Urothelium cell line (cell line): ENCODE measurements around the gene SLC35E2B.
A peak's percentile ranks its signal among the peaks of the same experiment; 100 is the strongest.

ENCODE experiments used
- DNase-seq: peaks from one replicate; pipeline ENCODE4 v3.0.0; 2011; ENCODE audit warnings: low spot score, mixed read lengths
- FAIRE-seq: peaks from 2 replicates; lab custom pipeline; 2011; peaks lifted over from hg19 to GRCh38; lab: Jason Lieb, UNC

Gene SLC35E2B

DNA sequence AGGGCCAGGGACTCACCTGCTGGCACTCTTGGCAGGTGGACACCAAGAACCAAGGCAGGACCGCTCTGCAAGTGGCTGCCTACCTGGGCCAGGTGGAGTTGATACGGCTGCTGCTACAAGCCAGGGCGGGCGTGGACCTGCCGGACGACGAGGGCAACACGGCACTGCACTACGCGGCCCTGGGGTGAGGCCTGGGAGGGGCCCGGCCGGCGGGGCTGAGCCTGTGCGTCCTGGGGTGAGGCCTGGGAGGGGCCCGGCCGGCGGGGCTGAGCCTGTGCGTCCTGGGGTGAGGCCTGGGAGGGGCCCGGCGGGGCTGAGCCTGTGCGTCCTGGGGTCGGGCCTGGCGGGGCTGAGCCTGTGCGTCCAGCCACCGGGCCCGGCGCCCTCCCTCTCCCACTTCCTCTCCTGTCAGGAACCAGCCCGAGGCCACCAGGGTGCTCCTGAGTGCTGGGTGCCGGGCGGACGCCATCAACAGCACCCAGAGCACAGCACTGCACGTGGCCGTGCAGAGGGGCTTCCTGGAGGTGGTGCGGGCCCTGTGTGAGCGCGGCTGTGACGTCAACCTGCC, 65.2 kb downstream of the SLC35E2B start:
- DNase-seq (no peak), FAIRE-seq (no peak)

DNA sequence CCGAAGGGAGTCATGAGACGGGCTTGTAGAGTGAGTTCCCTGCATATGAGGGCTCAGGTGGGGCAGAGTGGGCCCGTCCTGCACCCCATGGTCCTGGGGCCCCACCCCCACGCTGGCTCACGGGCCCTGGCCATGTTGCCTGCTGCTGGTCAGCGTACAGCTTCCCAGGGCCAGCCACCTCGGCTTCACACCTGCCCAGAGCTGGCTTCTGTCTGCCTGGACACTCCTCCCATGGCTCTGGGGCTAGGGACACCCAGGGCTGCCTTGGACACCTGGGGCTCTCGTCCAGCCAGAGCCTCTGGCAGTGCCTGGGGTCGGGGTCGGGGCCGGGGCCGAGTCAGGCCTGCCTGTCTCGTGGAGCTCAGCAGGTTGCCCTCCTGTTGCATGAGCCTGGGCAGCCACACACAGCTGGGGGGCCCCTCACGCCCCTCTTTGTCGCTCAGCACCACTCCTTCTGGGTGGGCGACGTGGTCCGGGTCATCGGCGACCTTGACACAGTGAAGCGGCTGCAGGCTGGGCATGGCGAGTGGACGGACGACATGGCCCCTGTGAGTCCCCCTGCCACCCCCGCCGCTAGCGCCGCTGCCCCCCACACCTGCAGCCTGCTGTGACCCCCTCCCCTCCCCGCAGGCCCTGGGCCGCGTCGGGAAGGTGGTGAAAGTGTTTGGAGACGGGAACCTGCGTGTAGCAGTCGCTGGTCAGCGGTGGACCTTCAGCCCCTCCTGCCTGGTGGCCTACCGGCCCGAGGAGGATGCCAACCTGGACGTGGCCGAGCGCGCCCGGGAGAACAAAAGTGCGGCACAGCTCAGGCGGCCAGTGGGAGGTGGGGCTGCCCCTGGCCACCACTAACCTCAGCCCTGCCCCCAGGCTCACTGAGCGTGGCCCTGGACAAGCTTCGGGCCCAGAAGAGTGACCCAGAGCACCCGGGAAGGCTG, 66.1 kb downstream of the SLC35E2B start:
- DNase-seq (no peak), FAIRE-seq (no peak)

DNA sequence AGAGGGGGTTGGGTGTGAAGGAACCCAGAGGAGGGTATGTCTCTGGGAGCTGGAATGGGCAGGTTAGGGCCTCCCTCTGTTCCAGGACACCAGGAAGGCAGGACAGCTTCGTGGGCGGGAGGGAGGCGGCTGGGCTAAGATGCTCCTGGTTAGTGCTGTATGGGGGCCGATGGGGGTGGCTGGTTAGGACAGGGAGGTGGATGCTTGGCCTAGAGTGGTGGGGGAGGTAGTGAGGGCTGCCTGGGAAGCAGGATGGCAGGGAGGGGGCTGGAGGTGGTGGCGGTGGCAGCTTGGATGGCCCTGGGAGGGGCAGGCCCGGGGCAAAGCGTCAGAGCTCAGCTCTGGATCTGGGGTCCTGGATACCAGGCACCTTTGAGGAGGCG, 66.8 kb downstream of the SLC35E2B start:
- no peak for FAIRE-seq
- no peak for DNase-seq

DNA sequence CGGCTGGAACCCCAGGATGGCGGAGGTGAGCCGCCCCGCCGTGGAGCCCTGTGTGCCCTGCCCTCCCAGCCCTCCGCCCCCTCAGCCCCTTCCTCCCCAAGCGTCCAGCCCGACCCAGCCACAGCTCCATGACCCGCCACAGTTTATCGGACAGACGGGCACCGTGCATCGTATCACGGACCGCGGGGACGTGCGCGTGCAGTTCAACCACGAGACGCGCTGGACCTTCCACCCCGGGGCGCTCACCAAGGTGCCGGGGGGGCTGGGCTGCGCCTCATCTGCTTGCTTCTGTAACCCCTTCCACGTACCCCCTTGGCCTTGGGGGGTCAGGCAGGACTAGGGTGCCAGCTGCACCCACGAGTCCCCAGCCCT, 67.2 kb downstream of the SLC35E2B start:
- FAIRE-seq (no peak), DNase-seq (no peak)

DNA sequence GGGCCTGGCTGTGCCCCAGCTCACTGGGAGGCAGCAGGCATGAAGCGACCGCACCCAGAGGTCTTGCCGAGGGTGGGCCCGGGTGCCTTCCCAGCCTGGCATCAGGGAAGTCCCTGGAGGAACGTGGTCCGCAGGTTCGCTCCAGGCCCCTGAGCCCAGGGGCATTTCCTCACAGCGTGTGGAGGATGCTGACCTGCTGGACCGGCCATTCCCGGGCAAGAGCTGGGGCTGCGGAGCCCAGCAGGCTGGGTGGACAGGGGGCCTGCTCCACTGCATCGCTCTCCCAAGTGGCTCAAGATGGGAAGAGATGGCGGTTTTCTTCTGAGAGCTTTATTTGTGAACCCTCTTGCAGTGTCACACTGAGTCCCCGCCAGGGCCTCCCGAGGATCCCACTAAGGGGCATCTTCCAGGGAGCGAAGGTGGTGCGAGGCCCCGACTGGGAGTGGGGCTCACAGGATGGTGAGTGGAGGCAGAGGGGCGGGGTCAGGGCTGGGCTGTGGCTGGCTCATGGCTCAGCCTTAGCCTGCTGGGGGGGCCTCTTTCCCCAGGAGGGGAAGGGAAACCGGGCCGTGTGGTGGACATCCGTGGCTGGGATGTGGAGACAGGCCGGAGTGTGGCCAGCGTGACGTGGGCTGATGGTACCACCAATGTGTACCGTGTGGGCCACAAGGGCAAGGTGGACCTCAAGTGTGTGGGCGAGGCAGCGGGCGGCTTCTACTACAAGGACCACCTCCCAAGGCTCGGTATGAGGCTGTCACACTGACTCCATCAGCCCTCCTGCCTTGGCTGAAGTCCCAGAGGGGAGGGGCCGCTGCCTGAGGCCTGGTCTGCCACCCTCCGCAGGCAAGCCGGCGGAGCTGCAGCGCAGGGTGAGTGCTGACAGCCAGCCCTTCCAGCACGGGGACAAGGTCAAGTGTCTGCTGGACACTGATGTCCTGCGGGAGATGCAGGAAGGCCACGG, 67.9 kb downstream of the SLC35E2B start:
- no peak for FAIRE-seq

DNA sequence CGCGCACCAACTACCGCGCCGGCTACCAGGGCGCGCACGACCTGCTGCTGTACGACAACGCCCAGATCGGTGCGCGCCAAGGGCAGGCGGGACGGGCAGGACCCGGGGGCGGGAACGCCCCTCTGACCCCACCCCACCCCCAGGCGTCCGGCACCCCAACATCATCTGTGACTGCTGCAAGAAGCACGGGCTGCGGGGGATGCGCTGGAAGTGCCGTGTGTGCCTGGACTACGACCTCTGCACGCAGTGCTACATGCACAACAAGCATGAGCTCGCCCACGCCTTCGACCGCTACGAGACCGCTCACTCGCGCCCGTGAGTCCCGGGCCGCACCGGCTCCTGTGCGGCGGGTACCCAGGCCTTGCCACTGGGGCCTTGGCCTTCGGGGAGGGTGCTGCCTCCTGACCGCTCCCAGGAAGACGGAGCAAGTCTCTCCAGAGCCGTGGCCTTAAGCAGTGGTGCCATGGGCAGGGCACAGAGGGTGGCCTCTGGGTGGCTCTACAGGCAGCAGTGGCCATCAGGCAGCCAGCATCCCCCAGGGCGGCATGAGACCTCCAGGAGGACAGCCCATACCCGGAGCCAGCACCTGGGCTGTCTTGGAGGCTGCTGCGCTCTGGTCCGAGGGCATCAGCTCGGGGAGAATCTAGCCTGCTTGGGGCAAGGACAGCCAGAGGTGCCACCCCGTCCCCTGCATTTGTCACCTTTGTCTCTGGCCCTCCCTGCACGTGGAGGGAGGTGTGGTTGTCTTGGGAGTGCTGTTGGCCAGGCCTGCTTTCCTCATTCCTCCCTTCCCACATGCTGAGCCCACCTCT, 68.8 kb downstream of the SLC35E2B start:
- no peak for FAIRE-seq

More for the DNA sequence above, 67.9 kb downstream of the SLC35E2B start:
- DNase-seq, result no peak

DNA sequence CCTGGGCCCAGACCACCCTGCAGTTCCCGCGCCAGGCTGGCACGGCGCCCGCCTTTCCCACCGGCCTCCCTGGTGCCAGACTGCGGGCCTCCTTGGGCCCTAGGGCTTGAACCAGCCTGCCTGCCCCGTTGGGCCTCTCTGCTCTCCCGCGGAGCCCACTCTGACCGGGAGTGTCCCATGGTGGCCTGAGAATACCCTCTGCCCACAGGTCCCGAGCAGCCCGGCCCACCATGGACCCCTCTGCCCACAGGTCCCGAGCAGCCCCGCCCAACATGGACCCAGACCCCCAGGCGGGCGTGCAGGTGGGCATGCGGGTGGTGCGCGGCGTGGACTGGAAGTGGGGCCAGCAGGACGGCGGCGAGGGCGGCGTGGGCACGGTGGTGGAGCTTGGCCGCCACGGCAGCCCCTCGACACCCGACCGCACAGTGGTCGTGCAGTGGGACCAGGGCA, 69.4 kb downstream of the SLC35E2B start:
- no peak for FAIRE-seq
- no peak for DNase-seq

More for the DNA sequence above, 68.8 kb downstream of the SLC35E2B start:
- DNase-seq, result no peak

DNA sequence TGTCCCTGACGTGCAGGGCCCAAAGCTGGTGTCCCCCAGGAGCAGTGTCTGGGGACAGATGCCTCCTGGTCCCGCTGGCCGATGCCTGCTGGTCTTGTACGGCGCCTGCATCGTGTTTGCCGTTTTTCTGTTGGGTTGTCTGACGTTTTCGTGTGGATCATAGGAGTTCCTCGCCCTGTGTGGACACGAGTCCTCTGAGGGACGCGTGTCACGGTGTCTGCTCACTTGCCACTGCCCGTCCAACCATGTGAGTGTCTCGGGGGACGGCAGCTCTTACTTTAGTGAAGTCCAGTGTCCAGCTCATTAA, 69.9 kb downstream of the SLC35E2B start:
- DNase-seq (no peak), FAIRE-seq (no peak)

DNA sequence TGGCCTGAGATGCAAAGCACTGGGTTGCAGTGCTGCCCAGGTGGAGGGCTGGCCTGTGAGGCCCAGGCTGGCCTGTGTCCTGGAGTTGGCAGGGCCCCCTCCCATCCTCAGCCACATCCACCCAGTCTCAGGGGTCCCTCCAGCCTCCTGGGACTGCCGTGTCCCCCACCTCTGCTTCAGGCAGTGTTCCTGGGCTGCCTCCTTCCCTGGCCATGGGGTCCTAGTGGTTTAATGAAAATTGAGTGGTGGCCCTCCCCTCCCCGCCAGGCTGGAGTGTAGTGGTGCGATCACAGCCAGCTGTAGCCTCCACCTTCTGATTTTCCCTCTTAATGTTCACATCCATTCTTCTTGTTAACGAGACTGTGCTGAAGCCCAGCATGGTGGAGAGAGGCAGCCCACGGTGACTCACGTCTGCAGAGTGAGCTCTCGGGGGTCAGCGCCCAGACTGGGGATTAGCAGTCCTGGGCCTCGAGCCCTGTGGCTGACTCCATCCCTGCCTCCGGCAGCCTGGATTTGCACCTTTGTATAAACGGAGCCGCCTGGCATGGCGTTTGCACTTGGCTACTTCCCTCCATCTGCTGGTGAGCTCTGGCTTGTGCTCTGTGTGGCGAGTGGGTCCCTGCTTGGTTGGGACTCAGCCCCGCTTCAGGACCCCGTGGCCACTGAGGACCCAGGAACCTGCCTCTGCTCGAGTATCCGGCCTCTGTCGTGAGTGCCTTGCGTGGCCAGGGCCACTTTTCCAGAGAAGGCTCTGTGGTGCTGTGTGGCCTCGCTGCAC, 70.4 kb downstream of the SLC35E2B start:
- FAIRE-seq, result no peak
- DNase-seq, result no peak

DNA sequence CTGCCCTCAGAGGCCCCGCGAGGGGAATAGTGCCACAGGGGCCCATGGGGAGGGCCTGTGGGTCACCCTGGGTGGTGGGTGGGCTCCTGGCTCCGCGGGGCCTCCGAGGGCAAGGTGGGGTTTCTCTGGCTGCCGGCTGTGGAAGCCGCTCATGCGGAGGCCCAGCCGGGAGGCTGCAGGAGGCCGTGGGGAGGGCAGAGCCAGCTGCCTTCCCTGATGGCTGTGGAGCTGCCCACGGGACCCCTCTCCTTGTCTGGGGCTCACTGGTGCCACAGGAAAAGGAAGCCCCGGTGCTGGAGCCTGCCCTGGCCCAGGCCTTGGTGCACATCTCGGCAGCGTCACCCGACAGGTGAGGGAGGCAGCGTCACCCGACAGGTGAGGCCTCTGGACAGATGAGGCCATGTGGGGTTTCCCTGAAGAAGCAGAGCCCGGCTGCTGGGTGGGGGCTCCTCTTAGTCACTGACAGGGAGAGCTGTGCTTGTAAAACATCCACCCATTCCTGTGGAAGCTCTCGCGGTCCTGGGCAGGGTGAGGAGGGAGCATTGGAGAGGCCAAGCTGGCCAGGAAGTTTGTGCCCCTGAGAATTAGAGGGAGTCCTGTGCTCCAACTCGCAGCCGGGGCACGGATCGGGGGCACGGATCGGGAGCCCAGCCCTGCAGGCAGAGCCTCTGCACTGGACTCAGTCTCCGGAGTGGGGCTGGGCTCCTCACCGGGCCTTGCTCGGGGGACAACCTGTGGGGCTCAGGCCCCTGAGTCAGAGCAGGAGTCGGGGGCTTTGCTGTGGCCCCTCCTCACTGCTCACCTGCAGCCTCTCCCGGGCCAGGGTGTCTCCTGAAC, 71.2 kb downstream of the SLC35E2B start:
- DNase-seq (no peak), FAIRE-seq (no peak)

DNA sequence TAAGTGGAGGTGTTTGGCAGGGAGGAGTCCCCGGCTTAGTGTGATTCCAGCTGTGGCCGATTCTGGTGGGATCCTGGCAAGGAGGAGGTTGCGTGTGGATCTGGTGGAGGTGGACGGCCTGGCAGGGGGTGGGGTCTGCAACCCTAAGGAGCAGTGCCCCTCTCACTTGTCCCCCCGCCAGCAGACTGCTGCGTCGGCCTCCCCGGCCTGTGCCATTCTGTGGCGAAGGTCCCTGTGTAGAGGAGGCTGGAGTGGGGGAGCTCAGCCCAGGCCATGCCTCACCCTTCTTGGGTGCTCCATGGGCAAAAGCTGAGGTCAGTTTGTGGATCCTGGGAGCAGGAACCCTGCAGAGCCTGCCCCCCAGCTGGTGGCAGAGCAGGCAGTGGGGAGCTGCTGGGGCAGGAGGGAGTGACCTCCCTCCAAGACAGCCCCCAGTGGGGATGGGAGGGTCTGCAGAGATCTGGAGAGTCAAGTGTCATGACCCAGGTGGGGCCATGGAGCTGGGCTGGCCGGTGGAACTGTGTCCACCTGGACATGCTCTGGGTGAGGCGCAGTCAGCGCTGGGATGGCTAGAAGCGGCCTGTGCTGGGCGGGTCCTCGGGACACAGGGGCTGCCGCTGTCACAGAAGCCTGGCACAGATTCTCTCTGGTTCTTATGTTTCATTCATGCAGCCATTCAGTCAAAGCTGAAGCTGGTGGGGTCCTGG, 72.0 kb downstream of the SLC35E2B start:
- DNase-seq (no peak), FAIRE-seq (no peak)

DNA sequence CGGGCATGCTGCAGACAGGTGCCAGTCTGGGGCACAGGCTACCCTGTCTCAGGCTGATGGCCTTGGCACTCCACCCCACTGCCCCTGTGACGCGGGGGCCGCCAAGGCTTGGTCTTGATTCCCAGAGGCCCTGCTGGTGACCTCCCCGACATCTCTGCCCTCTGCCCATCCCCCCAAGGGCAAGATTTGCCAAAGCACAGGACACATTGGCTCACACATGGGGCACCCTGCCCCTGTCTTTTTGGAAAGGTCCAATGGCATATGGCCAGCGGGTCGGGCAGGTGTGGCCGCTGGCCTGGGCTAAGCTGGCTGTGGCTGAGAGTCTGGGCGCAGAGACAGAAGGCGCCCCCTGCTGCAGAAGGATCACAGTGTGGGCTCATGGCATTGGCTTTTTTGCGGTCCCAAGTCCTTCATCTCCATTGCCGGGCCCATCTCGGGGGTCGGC, 72.7 kb downstream of the SLC35E2B start:
- no peak for FAIRE-seq
- DNase-seq, result no peak

DNA sequence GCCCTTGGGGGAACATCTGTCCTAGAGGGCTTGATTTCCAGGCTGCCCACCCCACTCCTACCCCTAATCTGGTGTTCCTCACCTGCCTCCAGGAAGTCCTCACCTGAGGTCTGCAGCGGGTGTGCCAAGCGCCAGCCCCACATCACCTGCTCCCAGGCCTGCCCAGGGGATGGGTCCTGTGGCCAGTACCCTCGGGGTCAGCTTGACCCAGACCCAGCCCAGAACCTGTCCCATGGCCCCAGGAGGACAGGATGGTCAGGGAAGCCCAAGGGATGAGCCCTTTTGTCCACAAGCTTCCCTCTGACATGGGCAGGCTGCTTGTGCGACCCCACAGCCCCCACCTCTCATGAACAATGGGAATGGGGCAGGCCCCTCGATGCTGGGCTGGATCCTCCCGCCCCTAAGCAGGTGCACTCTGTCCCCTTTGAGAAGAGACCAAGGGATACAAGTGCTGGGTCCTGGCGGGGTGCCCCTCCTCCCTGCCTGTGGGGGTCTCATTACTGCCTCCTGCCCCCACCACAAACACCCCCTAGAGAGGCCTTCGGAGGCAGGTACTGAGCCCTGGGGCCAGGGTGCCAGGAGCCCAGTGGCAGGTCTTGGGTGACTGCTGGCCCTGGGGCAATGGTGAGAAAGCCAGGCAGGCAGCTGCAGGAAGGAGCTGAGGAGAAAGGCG, 74.1 kb downstream of the SLC35E2B start:
- no peak for FAIRE-seq
- DNase-seq, result no peak

DNA sequence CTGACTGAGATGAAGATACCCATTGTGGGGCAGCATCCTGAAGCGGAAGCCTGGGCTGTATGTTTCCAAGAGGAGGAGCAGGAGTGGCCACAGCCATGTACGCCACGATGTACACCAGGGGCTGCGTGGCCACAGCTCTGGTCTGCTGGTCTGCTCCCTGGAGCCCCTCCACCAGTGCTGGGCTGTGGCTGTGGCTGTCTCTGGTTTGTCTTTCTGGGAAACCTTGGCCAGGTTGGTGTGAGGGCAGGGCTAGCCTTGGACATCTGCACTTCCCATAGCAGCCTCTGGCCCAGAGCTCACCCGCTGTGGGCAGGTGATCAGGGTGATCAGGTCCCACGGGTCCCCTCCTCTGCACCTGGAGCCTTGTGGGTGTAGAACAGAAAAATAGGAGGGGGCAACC, 74.7 kb downstream of the SLC35E2B start:
- no peak for DNase-seq
- FAIRE-seq, result no peak

DNA sequence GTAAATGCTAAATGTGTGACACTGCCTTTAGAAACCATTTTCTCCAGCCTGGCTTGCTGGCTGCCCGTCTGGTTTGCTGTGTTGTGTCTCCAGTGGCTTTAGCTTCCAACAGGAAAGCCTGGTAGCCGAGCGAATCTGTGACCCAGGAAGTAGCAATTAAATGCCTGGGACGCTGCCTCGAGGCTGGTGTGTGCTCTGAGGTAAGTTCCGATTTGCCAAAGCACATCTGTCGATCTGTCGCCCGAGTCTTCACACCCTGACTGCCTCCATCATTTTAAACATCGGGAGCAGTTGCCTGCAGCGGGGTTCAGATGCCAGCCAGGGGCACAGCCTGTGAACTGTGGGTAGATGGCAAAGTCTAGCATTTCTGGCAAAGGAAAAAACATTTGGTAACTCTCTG, 75.1 kb downstream of the SLC35E2B start:
- DNase-seq, result no peak
- FAIRE-seq, result no peak

DNA sequence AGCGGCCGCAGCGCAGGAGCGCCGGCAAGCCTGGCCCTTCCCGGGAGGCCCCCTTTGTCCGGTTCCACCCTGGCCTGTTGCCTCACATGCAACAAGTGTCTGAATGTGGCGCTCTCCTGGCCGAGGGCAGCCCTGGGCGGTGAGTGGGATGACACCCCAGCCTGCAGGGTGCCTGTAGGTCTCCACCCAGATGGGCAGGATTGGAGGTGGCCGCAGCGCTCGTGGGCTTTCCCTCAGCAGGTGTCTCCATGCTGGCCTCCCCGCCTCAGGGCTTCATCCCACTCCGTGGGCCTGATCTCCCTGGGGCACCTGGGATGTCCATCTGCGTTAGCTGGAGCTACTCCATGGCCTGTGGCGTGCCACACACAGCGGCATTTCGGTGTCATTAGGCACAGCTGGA, 75.8 kb downstream of the SLC35E2B start:
- DNase-seq (no peak), FAIRE-seq (no peak)

DNA sequence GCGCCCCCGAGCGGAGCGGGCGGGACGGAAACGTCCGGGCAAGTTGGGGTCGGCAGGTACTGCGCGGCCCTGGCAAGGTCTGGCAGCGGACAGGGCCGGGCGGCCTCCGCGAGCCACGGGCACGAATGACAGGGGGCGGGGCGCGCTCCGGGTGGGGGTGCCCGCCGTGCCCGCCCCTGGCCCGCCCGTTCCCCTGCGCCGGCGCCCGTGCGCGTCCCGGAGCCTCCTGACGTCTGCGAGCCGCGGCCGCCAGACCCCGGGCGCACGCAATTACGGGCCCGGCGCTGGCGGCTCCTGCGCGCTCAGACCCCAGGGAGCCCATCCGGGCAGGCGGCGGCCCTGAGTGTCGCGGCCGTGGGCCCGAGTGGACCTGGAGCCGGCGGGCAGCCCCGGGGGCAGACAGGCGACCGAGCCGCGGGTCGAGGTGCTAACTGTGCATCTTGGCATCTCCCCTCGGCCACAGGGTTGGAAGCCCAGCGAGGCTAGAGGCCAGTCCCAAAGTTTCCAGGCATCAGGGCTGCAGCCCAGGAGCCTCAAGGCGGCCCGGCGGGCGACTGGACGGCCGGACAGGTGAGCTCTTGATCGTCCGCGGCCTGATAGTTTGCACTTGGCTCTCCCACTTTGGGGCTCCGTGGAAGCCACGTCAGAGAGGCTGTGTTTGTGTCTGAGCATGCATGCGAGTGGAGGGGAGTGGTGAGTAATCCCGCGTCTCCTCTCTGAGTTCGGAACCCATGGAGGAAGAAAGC, 76.4 kb downstream of the SLC35E2B start:
- DNase-seq, result peak; percentile 57
- FAIRE-seq, result no peak
